GM21367 (cell line): ENCODE data around the gene ANLN.

Experiments
- ATAC-seq: cut with Tn5 transposase; IDR thresholded peaks from one replicate; pipeline ENCODE4 v1.9.1; 2021; ENCODE audit not compliant: unreplicated experiment

The ANLN gene

GRCh38 chr7:36407636-36408550, 18.2 kb downstream of the ANLN start:
- ATAC-seq = no peak

- no peak for ATAC-seq
These were observed 18.9 kb downstream of the ANLN start for GRCh38 chr7:36408589-36408988.

DNA sequence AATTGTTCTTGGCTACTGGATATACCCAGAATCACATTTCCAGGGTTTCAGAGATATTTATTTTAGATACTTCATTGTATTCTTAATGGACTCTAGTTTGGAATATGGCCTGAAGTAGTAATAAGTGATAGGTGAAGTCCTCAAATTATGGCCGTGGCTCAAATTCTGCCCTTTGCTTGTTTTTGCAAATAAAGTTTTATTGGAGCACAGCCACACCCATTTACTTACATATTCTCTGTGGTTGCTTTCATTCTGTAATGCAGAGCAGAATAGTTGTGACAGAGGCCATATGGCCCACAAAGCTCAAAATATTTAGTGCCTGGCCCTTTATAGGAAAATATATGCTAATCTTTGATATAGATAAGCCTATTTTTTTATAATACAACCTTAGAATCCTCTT, 19.5 kb downstream of the ANLN start:
- ATAC-seq = no peak

GRCh38 chr7:36415144-36415543, 25.5 kb downstream of the ANLN start:
- ATAC-seq = no peak

- no peak for ATAC-seq
These were observed 26.6 kb downstream of the ANLN start for GRCh38 chr7:36416251-36416650.

DNA sequence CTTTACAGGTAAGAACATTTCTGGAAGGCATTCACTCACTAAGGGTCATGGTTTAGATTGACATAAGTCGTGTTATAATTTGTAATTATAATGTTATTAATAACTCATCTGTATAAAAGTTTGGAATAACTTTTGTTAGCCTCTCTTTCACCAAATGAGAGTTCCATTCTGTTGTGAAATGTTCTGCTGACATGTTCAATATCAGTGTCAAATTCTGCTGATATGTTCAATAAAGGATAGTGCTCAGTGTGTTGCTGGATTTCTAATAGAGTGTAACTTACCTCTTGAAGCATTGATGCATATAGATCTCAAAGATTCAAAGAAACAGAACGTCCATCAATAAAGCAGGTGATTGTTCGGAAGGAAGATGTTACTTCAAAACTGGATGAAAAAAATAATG, 30.6 kb downstream of the ANLN start:
- no peak for ATAC-seq

DNA sequence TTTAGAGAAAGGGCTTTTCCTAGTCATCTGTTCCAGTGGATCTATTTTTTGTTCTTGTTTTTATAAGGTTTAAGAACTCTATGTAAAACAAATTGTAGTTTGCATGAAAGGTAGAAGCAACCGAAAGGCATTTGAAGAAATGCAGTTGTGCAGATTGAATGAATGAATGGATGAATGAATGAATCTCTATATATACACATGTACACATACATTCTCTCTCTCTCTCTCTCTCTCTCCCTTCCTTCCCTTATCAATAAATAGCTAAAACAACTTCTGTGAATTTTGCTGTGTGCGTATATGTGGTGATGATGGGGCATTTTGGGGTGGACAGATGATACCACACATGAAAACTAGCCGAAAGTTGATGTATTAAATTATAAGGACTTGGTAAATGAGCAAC, 32.4 kb downstream of the ANLN start:
- no peak for ATAC-seq

GRCh38 chr7:36423633-36424032, 34.0 kb downstream of the ANLN start:
- ATAC-seq = no peak

DNA sequence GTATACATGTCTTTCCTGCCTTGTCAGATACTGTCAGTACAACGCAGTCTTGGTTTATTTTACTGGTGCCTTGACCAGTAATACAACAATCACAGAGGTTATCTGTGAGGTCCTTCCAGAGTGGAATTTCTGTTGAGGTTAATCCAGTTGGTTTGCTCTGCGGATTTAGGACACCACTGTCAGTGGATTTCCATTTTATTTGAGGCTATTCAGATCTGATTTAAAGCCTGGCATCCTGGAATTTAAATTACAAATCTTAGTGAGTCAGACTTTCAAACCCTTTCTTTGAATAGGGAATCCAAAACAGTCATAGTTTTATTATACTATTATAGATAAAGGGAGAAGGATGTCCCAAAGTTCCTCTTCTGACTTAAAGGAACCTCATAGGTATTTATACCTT, 40.5 kb downstream of the ANLN start:
- ATAC-seq = no peak

DNA sequence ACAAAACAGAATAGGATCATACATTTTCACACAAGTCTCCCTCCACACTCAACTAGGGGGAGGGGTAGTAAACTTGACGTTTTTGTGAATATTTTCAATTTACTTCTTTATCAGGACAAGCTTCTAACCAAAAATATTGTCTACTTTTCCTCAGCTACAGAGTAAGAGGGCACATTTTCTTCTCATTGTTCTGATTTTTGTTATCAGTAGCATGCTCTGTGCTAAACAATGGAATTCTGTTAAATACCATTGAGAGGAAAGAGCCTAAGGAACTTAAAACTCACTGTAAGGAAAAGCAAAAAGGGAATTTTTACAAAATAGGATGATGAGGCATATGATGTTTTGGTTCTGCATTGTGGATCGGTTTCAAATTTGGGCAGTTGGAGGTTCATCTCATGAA, 41.2 kb downstream of the ANLN start:
- no peak for ATAC-seq

- no peak for ATAC-seq
These were observed 48.5 kb downstream of the ANLN start for GRCh38 chr7:36438211-36438610.

- ATAC-seq = no peak
These were observed 50.0 kb downstream of the ANLN start for GRCh38 chr7:36439624-36440023.

- ATAC-seq = no peak
These were observed 51.2 kb downstream of the ANLN start for GRCh38 chr7:36440880-36441279.

DNA sequence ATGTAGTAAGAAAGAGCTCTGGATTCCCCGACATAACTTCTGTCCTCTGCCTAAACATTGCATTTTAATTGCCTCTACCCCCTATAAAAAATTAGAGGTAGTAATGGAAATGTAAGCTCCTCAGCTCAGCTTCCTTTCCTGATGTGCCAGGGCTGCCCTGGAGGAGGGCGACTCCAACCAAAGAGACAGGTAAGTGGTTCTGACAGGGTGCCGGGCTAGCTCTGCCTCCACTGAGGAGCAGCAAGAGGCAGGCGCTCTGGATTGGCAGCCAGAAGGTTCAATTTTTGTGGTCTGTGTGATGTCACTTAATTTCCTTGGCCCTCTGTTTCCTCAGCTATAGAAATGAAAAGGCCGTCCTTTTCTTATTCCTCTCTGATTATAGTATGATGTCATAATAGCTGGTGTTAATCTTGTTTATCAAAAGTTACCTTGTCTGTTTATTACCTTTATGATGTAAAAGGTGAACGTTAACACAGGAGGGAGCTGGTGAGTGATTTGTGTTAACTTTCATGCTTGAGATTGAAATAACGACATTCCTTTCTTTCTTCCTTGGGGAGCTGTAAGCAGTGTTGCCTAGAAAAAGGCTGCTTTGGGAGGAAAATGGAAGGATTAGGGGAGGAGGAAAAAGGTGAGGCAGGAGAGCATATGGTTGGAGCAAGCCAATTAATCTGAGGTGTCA, 51.8 kb downstream of the ANLN start:
- ATAC-seq = no peak

- ATAC-seq = no peak
These were observed 59.2 kb downstream of the ANLN start for GRCh38 chr7:36448781-36449379.

- no peak for ATAC-seq
These were observed 60.0 kb downstream of the ANLN start for GRCh38 chr7:36449685-36450084.

DNA sequence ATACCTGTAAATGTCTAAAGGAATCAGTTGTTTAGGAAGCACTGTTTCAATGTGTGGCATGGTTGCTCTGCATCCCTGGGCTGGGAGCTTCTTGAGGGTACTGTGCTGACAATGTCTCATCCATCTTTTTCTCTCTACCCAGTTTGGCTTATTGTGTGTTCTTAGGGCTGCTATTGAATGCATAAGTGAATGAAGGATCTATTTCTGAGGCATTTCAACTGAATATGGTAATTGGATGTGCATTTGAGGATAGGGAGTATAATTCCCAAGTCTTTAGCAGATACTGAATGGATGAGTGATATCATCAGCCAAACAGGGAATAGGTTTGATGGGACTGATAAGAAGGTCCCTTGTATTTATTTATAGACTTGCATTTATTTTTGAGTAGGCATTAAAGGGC, 64.1 kb downstream of the ANLN start:
- no peak for ATAC-seq

GRCh38 chr7:36455646-36456045, 66.0 kb downstream of the ANLN start:
- ATAC-seq = no peak

DNA sequence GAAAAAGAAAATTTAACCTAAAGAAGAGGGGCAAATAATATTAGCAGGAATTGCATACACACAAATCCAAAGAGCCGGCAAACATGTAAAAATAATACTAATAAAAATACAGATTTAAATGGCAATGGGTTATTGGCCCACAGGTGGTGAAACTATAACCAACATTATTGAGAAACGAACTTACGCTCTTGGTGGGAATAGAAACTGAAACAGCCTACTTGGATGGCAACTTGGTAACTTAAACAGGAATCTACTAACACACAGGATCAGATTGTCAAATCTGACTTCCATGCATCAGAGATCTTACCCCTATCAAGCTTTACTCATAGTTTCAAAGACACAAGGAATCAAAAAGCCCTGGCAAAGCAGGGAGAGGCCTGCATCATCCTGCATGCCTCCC, 66.5 kb downstream of the ANLN start:
- ATAC-seq = no peak

- ATAC-seq = no peak
These were observed 66.9 kb downstream of the ANLN start for GRCh38 chr7:36456548-36456947.

DNA sequence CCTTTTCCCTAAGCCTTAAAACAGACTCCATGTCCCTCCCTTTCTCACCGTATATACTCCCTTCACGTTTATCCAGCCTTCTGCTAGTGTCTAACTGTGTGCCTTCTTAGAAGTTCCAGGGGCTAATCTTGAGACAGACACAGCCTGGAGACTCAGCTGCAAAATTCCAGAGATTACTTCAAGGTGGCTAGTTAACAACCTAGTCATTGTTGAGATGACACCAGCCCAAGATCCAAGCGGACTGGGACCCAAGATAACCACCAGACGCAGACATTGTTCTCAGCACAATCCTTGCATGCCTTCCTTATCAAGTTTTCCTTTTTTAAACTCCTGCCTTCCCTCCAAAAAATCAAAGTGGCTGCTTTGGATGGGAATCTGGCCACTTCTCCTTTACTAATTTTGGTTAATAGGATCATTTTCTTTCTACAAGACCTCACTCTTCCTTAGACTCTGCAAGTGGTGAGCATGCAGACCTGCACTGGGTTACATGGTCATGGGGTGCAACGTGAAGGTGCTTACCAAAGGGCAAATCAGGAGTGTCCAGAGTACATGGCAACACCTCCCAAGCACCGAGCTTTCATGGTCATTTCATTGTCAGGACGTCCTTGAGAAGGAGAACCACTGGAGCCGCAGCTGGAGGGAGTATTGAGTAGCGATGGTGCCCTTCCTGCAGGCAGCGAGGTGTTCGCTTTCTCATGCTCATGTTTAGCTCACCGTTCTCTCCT, 69.7 kb downstream of the ANLN start:
- ATAC-seq = no peak
